HG02623 (cell line): ENCODE results near the gene GOLGA6L10.
"Not testable (repeated sequence)": the region's sequence is repeated elsewhere in the genome, so short reads cannot be mapped to it uniquely, and the experiment has no call there.

Experiments used
- ATAC-seq: cut with Tn5 transposase; IDR thresholded peaks from one replicate; pipeline ENCODE4 v1.9.1; 2021; ENCODE audit warnings: moderate library complexity; ENCODE audit not compliant: unreplicated experiment

The GOLGA6L10 gene, protein sequence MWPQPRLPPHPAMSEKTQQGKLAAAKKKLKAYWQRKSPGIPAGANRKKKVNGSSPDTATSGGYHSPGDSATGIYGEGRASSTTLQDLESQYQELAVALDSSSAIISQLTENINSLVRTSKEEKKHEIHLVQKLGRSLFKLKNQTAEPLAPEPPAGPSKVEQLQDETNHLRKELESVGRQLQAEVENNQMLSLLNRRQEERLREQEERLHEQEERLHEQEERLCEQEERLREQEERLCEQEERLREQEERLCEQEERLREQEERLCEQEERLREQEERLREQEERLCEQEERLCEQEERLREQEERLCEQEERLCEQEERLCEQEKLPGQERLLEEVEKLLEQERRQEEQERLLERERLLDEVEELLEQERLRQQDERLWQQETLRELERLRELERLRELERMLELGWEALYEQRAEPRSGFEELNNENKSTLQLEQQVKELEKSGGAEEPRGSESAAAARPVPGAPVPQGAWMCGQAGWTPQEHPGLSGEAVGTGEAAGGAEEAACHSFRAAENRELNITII

DNA sequence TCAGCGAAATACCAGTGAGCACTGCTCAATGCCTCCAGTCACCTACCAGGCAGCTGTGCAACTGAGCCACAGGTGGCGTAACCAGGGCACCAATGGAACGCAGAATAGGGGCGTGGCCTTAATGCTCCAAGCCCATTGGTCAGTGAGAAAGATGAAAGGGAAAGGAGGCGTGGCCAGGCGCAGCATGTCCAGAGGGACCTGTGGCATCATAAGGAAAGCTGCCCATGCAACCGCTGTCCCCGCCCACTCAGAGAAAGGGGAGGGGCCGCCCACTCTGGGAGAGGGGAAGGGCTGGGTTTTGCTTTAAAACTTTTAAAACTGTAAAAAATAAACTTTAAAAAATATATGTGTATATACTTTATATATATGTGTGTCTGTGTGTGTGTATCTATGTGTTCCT is at the start of gene GOLGA6L10:
Gene GOLGA6L10 (minus strand): TSS at position 101 of the 400 bp plus-strand sequence. CDS start 100 bp downstream, at position 1.
- not testable (repeated sequence) for ATAC-seq

DNA sequence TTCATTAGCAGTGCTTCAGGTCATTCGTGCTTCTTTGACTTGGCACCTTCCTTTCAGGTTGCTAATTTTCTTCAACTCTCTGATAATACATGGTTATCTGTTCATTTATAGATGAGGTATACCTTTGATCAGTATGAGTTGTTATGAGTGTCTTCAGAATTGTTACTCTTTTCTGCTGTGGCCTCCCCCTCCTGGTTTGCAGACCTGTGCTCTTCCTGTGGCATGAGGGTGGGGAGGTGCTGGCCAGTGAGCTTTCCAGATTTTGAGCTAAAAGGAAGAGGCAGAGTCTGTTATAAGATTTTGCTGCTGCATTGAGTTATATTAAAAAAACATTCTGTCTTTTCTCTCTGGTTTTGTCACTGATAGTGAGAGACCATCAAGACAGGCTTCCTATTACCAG is 49.5 kb upstream of the GOLGA6L10 start:
- ATAC-seq = no peak

DNA sequence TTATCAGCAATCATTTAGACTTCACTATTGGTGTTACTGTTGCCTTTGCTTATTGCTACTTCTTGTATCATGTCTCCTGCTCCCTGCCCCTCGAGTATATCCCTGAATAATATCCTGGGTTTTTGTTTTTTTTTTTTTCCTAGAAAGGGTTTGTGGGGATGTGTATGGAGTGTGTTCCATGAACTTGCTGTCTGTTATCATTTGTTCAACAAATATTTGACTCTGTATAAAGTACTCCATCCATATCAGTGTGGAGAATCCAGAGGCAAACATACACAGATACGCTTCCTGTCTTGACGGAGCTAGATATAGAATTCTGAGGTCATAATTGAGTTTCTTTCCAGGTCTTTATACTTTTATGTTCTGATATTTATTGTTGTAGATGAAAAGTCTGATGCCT is 48.5 kb upstream of the GOLGA6L10 start:
- ATAC-seq = no peak

DNA sequence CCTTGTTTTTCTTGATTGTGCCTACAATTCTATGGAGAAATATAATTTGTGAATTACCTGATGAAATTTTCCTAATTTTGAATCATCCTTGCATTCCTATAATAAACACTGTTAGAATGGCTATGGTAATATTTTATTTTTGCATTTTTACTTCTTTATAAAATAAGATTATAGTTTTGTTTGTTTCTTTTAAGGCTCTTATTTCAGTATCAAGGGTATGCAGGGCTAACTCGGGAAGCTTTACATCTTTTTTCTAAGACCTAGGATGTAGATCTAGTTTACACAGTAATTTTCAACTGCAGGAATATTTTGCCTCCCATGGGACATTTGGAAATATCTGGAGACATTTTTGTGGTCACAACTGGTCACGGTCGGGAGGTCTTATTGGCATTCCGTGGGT is 46.5 kb upstream of the GOLGA6L10 start:
- not testable (repeated sequence) for ATAC-seq

DNA sequence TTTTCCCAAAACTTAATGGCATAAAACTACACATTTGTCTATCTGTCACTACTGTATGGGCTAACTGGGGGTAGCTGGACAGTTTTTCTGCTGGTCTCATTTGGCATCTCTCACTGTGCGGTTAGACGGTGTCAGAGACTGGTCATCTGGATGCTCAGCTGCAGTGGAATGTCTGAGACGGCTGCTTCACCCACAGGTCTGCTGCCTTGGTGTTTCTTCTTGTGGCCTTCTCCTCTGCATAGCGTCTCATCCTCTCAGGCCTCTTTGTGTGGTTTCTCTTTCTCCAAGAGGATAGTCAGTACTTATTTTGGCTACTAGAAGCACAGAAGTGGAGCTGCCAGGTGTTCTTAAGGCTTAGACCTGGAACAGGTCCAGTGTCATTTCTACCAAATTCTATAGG is 44.4 kb upstream of the GOLGA6L10 start:
- no peak for ATAC-seq

DNA sequence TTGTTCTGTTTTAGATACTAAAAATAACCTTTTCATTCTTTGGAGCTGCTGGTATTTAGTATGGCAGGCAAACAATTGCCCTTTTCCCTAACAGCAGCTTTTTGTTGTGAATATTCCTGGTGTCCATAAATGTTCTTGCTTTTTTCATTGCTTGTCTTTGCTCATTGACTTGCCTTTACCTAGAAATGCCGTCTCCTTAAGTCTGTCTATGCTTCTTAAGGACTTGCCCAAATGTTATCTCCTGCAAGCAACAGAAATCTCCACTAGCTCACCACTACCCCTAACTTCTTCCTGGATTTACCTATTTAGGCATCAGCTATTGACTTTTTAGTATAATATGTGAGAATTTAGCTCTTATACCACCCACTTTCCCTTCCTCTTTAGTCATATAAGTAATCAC is 42.8 kb upstream of the GOLGA6L10 start:
- ATAC-seq = not testable (repeated sequence)

DNA sequence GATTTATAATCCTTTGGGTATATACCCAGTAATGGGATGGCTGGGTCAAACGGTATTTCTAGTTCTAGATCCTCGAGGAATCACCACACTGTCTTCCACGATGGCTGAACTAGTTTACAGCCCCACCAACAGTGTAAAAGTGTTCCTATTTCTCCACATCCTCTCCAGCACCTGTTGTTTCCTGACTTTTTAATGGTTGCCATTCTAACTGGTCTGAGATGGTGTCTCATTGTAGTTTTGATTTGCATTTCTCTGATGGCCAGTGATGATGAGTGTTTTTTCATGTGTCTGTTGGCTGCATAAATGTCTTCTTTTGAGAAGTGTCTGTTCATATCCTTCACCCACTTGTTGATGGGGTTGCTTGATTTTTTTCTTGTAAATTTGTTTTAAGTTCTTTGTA is 40.9 kb upstream of the GOLGA6L10 start:
- ATAC-seq = not testable (repeated sequence)

DNA sequence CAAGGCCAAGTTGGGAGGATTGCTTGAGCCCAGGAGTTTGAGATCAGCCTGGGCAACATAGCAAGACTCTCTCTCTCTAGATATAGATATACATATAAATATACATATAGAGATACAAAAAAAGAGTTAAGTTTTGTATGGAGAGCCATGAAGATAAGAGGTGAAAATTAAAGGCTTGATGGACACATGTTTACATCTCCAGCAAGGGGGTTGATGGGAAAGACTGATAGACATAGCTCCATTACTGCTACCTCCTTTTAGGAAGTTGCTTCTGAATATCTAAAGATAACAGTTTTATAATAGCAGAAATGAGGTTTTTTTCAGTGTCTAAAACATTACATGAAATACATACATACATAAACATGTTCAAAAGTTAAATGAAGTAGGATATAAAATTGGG is 37.9 kb upstream of the GOLGA6L10 start:
- ATAC-seq = not testable (repeated sequence)

DNA sequence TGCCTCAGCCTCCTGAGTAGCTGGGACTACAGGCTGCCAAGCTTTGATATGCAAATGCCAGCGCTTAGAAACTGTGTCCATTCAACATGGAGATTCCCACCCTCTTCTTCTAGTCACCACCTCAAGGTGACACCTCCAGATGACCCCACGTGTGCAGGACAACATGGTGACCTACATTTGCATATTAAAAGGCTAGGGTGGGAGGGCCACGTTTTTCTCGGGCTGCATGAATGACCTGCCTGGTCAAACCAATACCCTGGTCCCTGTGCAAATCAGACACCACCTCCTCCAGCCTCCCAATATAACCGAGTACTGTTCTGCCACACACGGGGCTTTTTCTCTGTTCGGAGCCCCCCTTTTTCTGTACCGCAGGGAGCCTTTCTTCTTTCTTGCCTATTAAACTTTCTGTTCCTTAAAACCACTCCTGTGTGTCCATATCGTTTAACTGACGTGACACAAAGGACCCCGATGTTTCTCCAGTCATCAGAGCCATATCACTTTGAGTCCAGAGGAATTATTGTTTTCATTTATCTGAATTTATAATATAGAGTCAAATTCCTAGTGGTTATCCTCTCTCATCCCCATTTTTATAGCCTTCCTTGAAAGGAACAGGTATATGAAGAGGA is 32.2 kb upstream of the GOLGA6L10 start:
- ATAC-seq = not testable (repeated sequence)

DNA sequence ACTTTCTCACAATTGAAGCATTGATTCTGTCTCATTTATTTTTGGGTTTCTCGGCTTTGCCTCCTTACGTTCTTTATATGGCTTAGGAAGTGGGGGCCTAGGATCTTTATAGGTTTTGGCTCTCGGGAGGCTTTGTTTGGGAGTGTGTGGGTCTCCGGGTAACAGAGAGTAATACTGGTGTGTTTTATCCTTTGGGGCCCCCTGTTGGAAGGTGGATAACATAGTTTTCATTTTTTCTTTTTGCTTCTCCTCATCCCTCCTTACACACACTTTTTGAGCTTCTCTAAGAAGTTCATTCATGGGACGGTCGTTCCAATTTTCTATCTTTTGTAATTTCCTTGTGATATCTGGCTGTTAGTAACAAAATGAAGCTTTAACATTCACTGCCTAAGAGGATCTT is 30.3 kb upstream of the GOLGA6L10 start:
- not testable (repeated sequence) for ATAC-seq

DNA sequence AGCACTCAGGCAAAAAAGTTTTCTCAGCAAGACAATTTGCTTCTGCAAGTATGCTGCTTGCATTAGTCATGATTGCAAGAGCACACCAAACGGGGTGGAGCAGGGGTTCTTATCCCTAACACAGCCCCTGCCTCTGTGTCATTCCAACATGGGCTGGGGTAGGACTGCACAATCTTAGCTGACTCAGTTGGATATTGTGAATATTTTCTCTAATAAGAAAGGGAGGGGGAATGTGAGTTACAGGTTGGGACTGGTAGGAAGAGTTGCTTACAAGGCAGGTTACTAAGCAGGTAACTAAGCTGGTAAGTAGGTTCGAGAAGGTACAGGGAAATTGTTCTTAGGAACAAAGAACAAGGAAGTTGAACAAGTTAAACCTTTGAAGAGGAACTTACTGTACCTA is 24.4 kb upstream of the GOLGA6L10 start:
- ATAC-seq = not testable (repeated sequence)

DNA sequence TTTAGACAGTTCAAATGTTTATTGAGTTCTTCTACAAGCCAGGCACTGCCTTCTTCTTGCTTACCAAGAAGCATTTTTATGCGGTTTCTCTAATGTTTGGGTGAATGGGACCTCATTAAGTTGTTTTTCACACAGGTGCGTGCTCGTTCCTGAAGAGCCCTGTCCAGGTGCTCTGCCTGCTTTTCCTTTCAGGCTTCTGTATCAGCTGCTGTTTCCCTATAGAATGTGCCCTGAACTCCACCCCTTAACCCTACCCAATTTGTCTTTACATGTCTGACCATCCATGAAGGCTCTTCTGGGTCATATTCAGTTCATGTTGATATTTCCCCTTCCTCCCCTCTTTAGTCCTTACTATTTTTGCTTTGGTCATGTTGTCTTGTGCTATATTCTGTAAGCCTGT is 22.4 kb upstream of the GOLGA6L10 start:
- no peak for ATAC-seq

DNA sequence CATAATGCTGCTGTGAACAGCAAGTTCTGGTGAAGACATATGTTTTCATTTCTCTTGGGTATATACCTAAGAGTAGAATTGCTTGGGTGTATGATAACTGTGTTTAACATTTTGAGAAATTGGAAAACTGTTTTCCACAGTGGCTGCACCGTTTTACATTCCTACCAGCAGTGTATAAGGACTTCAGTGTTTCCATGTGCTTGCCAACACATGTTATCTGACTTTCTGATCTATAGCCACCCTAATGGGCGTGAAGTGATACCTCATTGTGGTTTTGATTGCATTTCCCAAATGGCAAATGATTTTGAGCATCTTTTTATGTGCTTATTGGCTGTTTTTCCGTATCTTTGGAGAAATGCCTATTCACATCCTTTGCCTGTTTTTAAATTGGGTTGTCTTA is 18.5 kb upstream of the GOLGA6L10 start:
- ATAC-seq = not testable (repeated sequence)

DNA sequence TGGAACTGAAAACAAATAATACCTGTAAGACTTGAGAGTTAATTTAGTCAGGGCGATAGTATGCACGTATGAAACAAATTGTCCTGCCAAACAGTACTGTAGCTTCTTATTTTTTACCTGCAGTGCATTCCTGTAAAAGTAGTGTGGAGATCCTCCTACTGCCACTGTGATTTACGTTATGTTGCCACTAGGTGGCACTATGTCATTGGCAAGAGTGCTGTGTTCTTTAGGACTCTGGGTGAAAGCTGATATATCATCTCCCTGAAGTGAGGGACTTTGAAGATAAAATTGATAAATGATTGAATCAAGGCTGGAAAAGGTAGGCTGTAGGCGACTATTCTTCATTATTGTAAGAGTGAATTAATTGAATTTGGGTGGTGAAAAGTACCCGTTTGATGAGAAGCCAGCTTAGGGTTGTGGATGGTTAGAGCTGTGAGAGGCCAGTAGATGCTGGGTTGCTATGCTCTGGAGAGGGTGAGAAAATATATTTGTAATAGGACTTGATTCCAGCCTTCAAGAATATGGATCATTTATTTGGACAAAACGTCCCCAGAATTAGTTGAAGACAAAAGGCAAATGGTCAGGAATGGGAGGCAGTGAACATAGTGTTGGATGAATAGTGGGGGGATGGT is 16.5 kb upstream of the GOLGA6L10 start:
- ATAC-seq = peak; percentile 81

DNA sequence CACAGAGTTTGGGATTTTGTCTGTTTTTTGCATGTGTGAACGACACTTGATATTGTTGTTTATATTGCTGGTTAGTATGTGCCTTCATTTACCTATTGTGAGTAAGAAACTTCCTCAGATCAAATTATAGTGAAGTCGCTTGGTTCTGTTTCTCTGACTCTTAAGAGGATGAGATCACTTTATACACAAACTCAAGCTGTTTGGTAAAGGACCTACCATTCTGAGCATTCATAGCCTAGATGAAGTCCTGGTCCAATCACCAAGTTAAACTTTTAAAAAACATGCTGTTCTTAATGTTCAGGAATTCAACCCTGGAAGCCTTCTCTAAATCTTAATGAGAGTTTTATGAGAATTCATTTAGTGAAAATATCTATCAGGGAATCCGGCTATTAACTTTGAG is 15.3 kb upstream of the GOLGA6L10 start:
- ATAC-seq = not testable (repeated sequence)

DNA sequence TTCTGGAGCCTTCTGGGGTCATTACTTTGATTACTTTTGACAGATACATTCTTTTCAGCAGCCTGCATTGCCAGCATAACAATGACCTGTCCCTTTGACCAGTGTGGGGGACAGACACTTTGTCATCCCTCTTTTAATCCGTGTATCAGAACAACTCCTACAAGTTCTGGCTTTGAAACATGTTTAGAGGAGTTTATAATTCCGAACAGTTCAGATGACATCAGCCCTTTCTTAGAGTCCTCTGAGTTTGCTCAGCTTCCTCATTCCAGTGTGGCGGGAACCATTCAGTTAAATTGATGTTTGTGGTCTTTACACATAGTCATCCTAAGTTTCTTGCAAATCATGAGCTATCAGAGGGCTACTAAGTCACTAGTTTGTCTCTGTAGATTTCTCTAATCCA is 13.5 kb upstream of the GOLGA6L10 start:
- ATAC-seq = not testable (repeated sequence)

DNA sequence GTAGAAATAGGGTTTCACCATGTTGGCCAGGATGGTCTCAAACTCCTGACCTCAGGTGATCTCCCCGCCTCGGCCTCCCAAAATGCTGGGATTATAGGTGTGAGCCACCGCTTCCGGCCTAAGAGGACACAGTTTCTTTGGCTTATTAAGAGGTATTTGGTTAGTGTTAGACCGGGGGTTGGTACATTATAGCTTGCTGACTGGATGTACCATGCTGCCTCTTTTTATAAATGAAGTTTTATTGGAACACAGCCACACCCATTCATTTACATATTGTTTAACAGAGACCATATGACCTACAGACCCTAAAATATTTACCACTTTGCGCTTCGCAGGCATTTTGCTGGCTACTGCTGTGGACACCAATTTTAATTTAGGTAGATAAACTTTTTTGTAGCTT is 11.3 kb upstream of the GOLGA6L10 start:
- not testable (repeated sequence) for ATAC-seq

DNA sequence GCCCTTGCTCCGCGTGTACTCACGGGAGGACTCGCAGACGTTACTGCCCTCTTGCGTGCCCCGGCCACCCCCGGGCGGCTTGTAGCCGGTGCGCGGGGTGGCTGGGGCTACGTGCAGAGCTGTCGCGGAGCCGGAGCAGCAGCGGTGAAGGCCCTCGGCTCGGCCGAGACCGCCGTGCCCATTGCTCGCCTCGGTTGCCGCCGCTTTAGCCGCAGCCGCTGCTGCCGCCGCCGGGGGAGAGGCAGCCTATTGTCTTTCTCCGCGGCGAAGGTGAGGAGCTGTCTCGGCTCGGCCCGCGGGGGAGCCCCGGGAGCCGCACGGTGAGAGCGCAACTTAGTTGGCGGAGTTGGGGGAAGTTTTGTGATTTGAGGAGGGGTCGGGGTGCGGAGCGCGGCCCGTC is 5.8 kb upstream of the GOLGA6L10 start:
- ATAC-seq = not testable (repeated sequence)

DNA sequence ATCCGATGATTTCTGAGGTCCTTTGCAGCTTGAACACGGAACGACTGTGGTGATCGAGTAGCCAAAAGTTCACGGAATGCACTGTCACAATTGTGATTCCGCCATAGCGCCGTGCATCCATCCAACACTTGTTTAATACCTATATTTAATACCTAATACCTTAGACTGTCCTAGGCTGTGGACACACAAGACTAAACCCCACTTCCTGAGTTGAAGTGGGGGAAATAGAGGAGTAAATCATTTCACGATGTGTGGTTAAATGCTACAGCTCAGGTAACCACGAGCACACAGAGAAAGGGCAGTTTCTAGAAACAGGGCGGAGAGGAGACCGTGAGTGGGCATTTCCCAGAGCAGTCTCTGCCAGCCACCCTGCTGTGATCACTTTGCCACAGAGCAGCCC is 5.3 kb upstream of the GOLGA6L10 start:
- ATAC-seq = not testable (repeated sequence)

DNA sequence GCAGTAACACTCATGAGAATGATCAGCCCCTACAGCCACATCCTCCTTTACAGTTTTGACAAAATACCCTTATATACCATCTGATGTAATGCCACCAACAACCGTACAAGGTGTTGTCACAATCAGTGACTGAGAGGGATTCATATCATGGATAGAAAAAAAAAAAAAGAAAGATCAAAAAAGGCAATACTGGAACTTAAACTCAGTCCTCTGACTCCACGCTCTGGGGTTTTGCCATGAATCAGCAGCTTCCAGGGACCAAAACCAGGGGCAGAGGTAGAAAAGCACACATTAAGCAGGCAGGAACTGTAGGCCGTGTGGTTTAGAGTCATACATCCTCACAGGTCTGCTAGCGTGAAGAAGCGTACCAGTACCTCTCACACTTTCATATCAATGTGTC is 1.6 kb downstream of the GOLGA6L10 start:
- ATAC-seq = not testable (repeated sequence)

DNA sequence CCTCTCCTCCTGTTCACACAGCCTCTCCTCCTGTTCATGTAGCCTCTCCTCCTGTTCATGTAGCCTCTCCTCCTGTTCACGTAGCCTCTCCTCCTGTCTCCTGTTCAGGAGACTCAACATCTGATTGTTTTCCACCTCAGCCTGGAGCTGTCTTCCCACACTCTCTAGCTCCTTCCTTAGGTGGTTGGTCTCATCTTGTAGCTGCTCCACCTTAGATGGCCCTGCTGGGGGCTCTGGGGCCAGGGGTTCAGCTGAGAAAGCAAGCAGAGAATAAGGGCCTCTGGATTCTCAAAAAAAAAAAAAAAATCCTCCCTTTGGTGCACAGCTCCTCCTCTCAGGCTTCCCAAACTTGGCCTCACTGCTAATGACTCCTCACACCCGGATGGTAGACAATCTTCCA is 4.1 kb downstream of the GOLGA6L10 start:
- ATAC-seq = not testable (repeated sequence)

DNA sequence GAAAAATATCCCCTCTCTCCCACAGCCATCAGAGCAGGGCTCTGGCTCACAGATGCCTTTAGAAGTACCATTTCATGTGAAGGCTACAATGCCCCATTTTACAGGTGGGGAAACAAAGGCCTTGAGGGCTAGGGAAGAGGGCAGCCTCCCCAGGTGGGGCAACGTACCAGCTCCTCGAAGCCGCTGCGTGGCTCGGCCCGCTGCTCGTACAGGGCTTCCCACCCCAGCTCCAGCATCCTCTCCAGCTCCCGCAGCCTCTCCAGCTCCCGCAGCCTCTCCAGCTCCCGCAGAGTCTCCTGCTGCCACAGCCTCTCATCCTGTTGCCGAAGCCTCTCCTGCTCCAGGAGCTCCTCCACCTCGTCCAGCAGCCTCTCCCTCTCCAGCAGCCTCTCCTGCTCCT is 4.9 kb downstream of the GOLGA6L10 start:
- not testable (repeated sequence) for ATAC-seq
